Fibroblast of mammary gland (primary cell): Measurements from ENCODE around the gene AUTS2.

Experiments used
- DNase-seq: peaks from one replicate; pipeline ENCODE4 v3.0.0-alpha.2; 2010; ENCODE audit warnings: low read depth
- H3K4me3 ChIP-seq: 2 replicates; pipeline ENCODE4 v1.5.1; 2011; ENCODE audit warnings: low read depth, mild to moderate bottlenecking, low read length, moderate library complexity; ENCODE audit not compliant: control insufficient read depth
- CTCF ChIP-seq: conservative IDR thresholded peaks from 2 replicates; pipeline ENCODE4 v1.5.1; 2011; ENCODE audit warnings: low read depth, low read length, inconsistent platforms; ENCODE audit not compliant: control insufficient read depth, insufficient read depth

The AUTS2 gene

GRCh38 chr7:69849268-69849667 is 251.0 kb downstream of the AUTS2 start:
- no peak overlapping the region for H3K4me3 ChIP-seq
- no peak for DNase-seq
- TF ChIP-seq CTCF: no peak

- TF ChIP-seq CTCF: no peak
Observed at GRCh38 chr7:69857014-69857413, 258.7 kb downstream of the AUTS2 start.

DNA sequence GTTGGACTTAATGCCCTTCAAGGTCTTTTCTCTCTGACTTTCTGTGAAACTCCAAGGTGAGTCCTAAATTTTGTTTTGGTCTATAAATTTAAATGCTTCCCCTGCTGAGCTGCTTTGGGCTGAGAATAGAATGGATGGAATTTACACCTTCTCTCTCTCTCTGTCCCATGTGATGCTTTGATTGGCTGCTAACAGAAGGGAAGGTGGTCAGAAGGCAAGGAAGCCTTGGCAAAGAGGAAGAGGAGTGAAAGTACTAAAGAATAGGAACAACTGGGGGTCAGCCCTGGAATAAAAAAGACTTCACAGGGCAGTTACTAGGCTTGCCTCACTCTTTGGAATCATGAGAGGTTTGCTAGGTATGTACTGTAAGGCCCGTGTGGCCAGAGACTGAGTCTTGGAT is 260.2 kb downstream of the AUTS2 start:
- TF ChIP-seq CTCF: no peak
- H3K4me3 ChIP-seq: no peak overlapping the region
- no peak for DNase-seq

More at GRCh38 chr7:69857014-69857413, 258.7 kb downstream of the AUTS2 start:
- no peak for DNase-seq
- no peak overlapping the region for H3K4me3 ChIP-seq

GRCh38 chr7:69859342-69859741 is 261.1 kb downstream of the AUTS2 start:
- no peak for TF ChIP-seq CTCF
- no peak overlapping the region for H3K4me3 ChIP-seq
- DNase-seq: no peak

- H3K4me3 ChIP-seq: no peak overlapping the region
- no peak for DNase-seq
- no peak for TF ChIP-seq CTCF
Observed at GRCh38 chr7:69860486-69860885, 262.2 kb downstream of the AUTS2 start.

DNA sequence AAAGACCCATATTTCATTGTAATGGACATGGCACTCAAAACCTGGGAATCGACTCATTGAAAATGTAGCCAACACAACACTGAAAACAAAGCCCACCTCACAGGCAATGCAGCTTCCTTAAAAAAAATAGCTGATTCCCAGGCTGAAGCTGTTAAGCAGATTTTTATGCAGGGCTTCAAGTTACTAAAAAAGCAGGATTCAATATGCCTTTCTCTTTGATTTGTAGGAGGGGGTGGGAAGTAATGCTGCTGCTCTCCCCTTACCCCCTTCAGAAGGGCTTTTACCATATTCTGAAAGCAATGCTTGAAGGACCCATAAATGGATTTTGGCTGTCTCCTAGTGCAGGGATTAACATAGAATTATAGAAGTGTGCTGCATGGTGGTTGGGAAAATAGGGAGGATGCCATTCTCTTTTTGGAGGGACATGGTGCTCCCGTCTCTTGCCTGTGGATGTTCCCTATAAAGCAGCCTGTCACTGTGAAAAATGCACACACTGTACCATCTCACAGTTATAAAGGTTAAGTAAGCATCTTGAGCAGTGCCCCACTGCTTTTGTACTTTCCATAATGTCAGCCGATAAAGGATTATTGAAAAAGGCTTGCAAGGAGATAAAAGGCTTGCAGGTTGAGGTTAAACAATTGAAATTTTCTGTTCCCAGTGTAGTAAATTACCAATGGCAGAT is 262.8 kb downstream of the AUTS2 start:
- no peak for TF ChIP-seq CTCF
- DNase-seq: no peak
- H3K4me3 ChIP-seq: no peak overlapping the region
